Measurements from ENCODE around the gene APOBEC3B.
"Not testable (repeated sequence)": the region's sequence is repeated elsewhere in the genome, so short reads cannot be mapped to it uniquely, and the experiment has no call there.

APOBEC3B gene

GRCh38 chr22:38987171-38987895 is 5.2 kb downstream of the APOBEC3B start:
- in situ Hi-C loops (cut with HindIII; ENCODE audit: low sequenced_read_pairs): no loop called here

GRCh38 chr22:38989466-38989865 is 7.3 kb downstream of the APOBEC3B start:
- in situ Hi-C loops (cut with HindIII; ENCODE audit: low sequenced_read_pairs): no loop called here

- in situ Hi-C loops (cut with HindIII; ENCODE audit: low sequenced_read_pairs): not testable (repeated sequence)
These were observed 10.8 kb downstream of the APOBEC3B start for GRCh38 chr22:38992871-38993371.

GRCh38 chr22:38996105-38996504 is 14.0 kb downstream of the APOBEC3B start:
- in situ Hi-C loops (cut with HindIII; ENCODE audit: low sequenced_read_pairs): no loop called here

GRCh38 chr22:38997518-38997917 is 15.4 kb downstream of the APOBEC3B start:
- in situ Hi-C loops (cut with HindIII; ENCODE audit: low sequenced_read_pairs): no loop called here

GRCh38 chr22:39003165-39003638 is 21.1 kb downstream of the APOBEC3B start:
- in situ Hi-C loops (cut with HindIII; ENCODE audit: low sequenced_read_pairs): no loop called here

- in situ Hi-C loops (cut with HindIII; ENCODE audit: low sequenced_read_pairs): loop anchor here (5.0 kb wide), 3 partner anchors 40 to 120 kb away; no protein-coding TSS in a partner anchor
These were observed 25.0 kb downstream of the APOBEC3B start for GRCh38 chr22:39007177-39007576.

- in situ Hi-C loops (cut with HindIII; ENCODE audit: low sequenced_read_pairs): loop anchor here (5.0 kb wide), 3 partner anchors 39 to 119 kb away; no protein-coding TSS in a partner anchor
These were observed 26.2 kb downstream of the APOBEC3B start for GRCh38 chr22:39008271-39008850.

GRCh38 chr22:39010946-39011345 is 28.8 kb downstream of the APOBEC3B start:
- in situ Hi-C loops (cut with HindIII; ENCODE audit: low sequenced_read_pairs): no loop called here

- in situ Hi-C loops (cut with HindIII; ENCODE audit: low sequenced_read_pairs): no loop called here
These were observed 30.7 kb downstream of the APOBEC3B start for GRCh38 chr22:39012533-39013511.

GRCh38 chr22:39013561-39013941 is 31.4 kb downstream of the APOBEC3B start:
- in situ Hi-C loops (cut with HindIII; ENCODE audit: low sequenced_read_pairs): not testable (repeated sequence)

GRCh38 chr22:39013942-39014722 is 32.0 kb downstream of the APOBEC3B start, which contains the start of gene APOBEC3C:
Gene APOBEC3C, plus strand, starts transcription at chr22:39014257. Its CDS starts 106 bp downstream, at chr22:39014363.
- in situ Hi-C loops (cut with HindIII; ENCODE audit: low sequenced_read_pairs): no loop called here

- in situ Hi-C loops (cut with HindIII; ENCODE audit: low sequenced_read_pairs): not testable (repeated sequence)
These were observed 32.6 kb downstream of the APOBEC3B start for GRCh38 chr22:39014723-39015121.

- in situ Hi-C loops (cut with HindIII; ENCODE audit: low sequenced_read_pairs): no loop called here
These were observed 34.4 kb downstream of the APOBEC3B start for GRCh38 chr22:39016592-39016991.

- in situ Hi-C loops (cut with HindIII; ENCODE audit: low sequenced_read_pairs): no loop called here
These were observed 35.6 kb downstream of the APOBEC3B start for GRCh38 chr22:39017596-39018365.

GRCh38 chr22:39020021-39020651 is 38.0 kb downstream of the APOBEC3B start:
- in situ Hi-C loops (cut with HindIII; ENCODE audit: low sequenced_read_pairs): not testable (repeated sequence)

- in situ Hi-C loops (cut with HindIII; ENCODE audit: low sequenced_read_pairs): no loop called here
These were observed 39.6 kb downstream of the APOBEC3B start for GRCh38 chr22:39021552-39022250.

Measured in endothelial cell of hepatic sinusoid (primary cell).